Measurements from ENCODE around the gene PRIMA1.

PRIMA1 gene

GRCh38 chr14:93733231-93733630, 55.1 kb downstream of the PRIMA1 start:
- H3K4me3 ChIP-seq (ENCODE audit: low read length), result no peak overlapping the region
- TF ChIP-seq CTCF (conservative IDR thresholded peaks at IDR 0.05; ENCODE audit: low read length), result no peak
- no peak for DNase-seq (ENCODE audit: low read depth)

GRCh38 chr14:93732524-93732923, 55.8 kb downstream of the PRIMA1 start:
- no peak for TF ChIP-seq CTCF (conservative IDR thresholded peaks at IDR 0.05; ENCODE audit: low read length)
- H3K4me3 ChIP-seq (ENCODE audit: low read length), result no peak overlapping the region
- DNase-seq (ENCODE audit: low read depth), result no peak

- DNase-seq (ENCODE audit: low read depth), result no peak
- no peak overlapping the region for H3K4me3 ChIP-seq (ENCODE audit: low read length)
- TF ChIP-seq CTCF (conservative IDR thresholded peaks at IDR 0.05; ENCODE audit: low read length), result no peak
Observed at GRCh38 chr14:93731753-93732152, 56.5 kb downstream of the PRIMA1 start.

- H3K4me3 ChIP-seq (ENCODE audit: low read length), result no peak overlapping the region
- DNase-seq (ENCODE audit: low read depth), result no peak
- TF ChIP-seq CTCF (conservative IDR thresholded peaks at IDR 0.05; ENCODE audit: low read length), result no peak
Observed at GRCh38 chr14:93729993-93730392, 58.3 kb downstream of the PRIMA1 start.

GRCh38 chr14:93728651-93729016, 59.7 kb downstream of the PRIMA1 start:
- no peak for DNase-seq (ENCODE audit: low read depth)
- TF ChIP-seq CTCF (conservative IDR thresholded peaks at IDR 0.05; ENCODE audit: low read length), result no peak
- no peak overlapping the region for H3K4me3 ChIP-seq (ENCODE audit: low read length)

- TF ChIP-seq CTCF (conservative IDR thresholded peaks at IDR 0.05; ENCODE audit: low read length), result no peak
- no peak overlapping the region for H3K4me3 ChIP-seq (ENCODE audit: low read length)
- no peak for DNase-seq (ENCODE audit: low read depth)
Observed at GRCh38 chr14:93727917-93728650, 60.2 kb downstream of the PRIMA1 start.

GRCh38 chr14:93727039-93727740, 61.1 kb downstream of the PRIMA1 start:
- H3K4me3 ChIP-seq (ENCODE audit: low read length), result no peak overlapping the region
- TF ChIP-seq CTCF (conservative IDR thresholded peaks at IDR 0.05; ENCODE audit: low read length), result no peak
- no peak for DNase-seq (ENCODE audit: low read depth)
